VCaP (cell line): ENCODE measurements around the gene PHF2.

ENCODE experiments used
- H3K27ac ChIP-seq: fragments of 450-650 bp; 2 replicates; pipeline ENCODE4 v1.5.1; 2017
- CTCF ChIP-seq: fragments of 450-650 bp; conservative IDR thresholded peaks from 2 replicates; pipeline ENCODE4 v1.5.1; 2017; ENCODE audit warnings: mild to moderate bottlenecking, moderate library complexity

PHF2 gene

GRCh38 chr9:93650448-93650847 lies 74.1 kb downstream of the PHF2 start:
- no peak overlapping the region for H3K27ac ChIP-seq
- TF ChIP-seq CTCF, result no peak

- no peak overlapping the region for H3K27ac ChIP-seq
- TF ChIP-seq CTCF, result no peak
Measured at GRCh38 chr9:93651521-93651950, 75.2 kb downstream of the PHF2 start.

GRCh38 chr9:93652604-93653592 lies 76.5 kb downstream of the PHF2 start:
- no peak for TF ChIP-seq CTCF

DNA sequence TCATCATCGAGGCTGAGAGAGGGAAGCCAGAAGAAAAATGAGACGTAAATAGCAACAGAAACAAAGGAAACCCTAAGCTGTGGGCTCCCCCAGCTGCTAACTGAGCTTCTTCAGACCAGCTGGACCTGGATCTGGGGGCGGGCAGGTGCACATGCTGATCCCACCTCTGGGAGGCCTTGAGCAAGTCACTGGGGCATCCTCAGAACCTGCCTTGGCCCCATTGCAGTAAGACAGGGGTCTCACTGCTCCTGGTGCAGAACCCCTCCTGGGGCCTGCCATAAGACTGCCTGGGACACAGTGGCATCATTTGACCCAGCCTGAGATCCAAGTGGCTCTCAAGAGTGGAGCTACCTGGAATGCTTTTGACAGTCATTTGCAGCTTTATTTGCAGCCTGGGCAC lies 77.4 kb downstream of the PHF2 start:
- H3K27ac ChIP-seq, result no peak overlapping the region
- no peak for TF ChIP-seq CTCF

More at GRCh38 chr9:93652604-93653592, 76.5 kb downstream of the PHF2 start:
- no peak overlapping the region for H3K27ac ChIP-seq

DNA sequence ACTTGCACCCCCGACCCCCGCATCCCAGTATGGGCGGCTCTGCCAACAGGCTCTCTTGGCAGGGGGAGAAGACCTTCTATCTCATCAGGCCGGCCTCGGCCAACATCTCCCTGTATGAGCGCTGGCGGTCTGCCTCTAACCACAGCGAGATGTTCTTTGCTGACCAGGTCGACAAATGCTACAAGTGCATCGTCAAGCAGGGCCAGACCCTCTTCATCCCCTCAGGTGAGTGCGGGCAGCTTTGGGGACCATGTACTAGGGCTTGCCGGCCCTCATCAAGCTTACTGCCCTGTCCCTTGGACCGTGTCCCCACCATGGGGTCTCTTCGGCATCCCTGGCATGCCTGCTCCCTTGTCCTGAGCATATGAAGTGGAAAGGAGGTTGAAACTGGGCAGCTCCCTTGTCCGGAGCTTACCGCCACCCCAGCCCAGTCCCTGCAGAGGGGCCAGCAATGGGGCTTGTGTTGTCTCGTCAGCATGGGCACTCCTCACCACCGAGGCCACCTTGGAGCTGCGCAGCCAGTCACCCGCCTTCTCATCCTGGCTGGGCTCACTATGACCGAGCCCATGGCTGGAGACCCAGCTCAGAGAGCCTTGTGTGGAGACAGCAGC lies 78.1 kb downstream of the PHF2 start:
- no peak for TF ChIP-seq CTCF
- no peak overlapping the region for H3K27ac ChIP-seq

GRCh38 chr9:93655621-93656425 lies 79.4 kb downstream of the PHF2 start:
- TF ChIP-seq CTCF, result no peak
- no peak overlapping the region for H3K27ac ChIP-seq
